Mesendoderm (in vitro differentiated cells): ENCODE results near the gene BORCS5. TPM values are rescaled to one million over a fixed set of nuclear protein-coding genes. Genes with fewer than 3 reads are reported as not detected.
"Not testable (repeated sequence)": the region's sequence is repeated elsewhere in the genome, so short reads cannot be mapped to it uniquely, and the experiment has no call there.

Experiments
- DNase-seq: peaks from one replicate; pipeline ENCODE4 v3.0.0; 2013
- H2AK5ac ChIP-seq: 2 replicates; pipeline ENCODE4 v1.6.1; 2013; ENCODE audit warnings: low read length, inconsistent platforms
- H2BK120ac ChIP-seq: 2 replicates; pipeline ENCODE4 v1.6.1; 2013; ENCODE audit warnings: low read depth, mild to moderate bottlenecking, low read length, moderate library complexity, mixed read lengths
- H2BK15ac ChIP-seq: replicated peaks from 2 replicates; pipeline ENCODE4 v1.6.1; 2013; ENCODE audit warnings: low read depth, mild to moderate bottlenecking, moderate library complexity
- H2BK5ac ChIP-seq: 2 replicates; pipeline ENCODE4 v1.6.1; 2013; ENCODE audit warnings: low read length, inconsistent platforms
- H3K18ac ChIP-seq: 2 replicates; pipeline ENCODE4 v1.6.1; 2013; ENCODE audit warnings: mild to moderate bottlenecking, low read length, mixed read lengths
- H3K23ac ChIP-seq: one replicate; pipeline ENCODE4 v1.6.1; 2013; ENCODE audit warnings: low read length
- H3K27ac ChIP-seq: 2 replicates; pipeline ENCODE4 v1.5.1; 2013; ENCODE audit warnings: low read depth, mild to moderate bottlenecking, inconsistent platforms, low read length, moderate library complexity
- H3K27me3 ChIP-seq: 2 replicates; pipeline ENCODE4 v1.6.1; 2013; ENCODE audit warnings: low read length, control low read depth, mild to moderate bottlenecking, inconsistent platforms; ENCODE audit not compliant: insufficient read depth, poor library complexity
- H3K36me3 ChIP-seq: 2 replicates; pipeline ENCODE4 v1.6.1; 2013; ENCODE audit warnings: low read length, inconsistent platforms; ENCODE audit not compliant: control insufficient read depth, insufficient read depth
- H3K4ac ChIP-seq: one replicate; pipeline ENCODE4 v1.6.1; 2013; ENCODE audit warnings: low read depth, mild to moderate bottlenecking, low read length, moderate library complexity
- H3K4me1 ChIP-seq: 2 replicates; pipeline ENCODE4 v1.6.1; 2013; ENCODE audit warnings: low read depth, low read length, inconsistent platforms; ENCODE audit not compliant: control insufficient read depth
- H3K4me2 ChIP-seq: 2 replicates; pipeline ENCODE4 v1.6.1; 2013; ENCODE audit warnings: low read length
- H3K4me3 ChIP-seq: 2 replicates; pipeline ENCODE4 v1.5.1; 2013; ENCODE audit warnings: mild to moderate bottlenecking, low read length
- H3K56ac ChIP-seq: one replicate; pipeline ENCODE4 v1.6.1; 2013; ENCODE audit warnings: low read length
- H3K79me1 ChIP-seq: 2 replicates; pipeline ENCODE4 v1.6.1; 2013; ENCODE audit warnings: low read length, inconsistent platforms
- H3K79me2 ChIP-seq: 2 replicates; pipeline ENCODE4 v1.6.1; 2013; ENCODE audit warnings: mild to moderate bottlenecking, low read length; ENCODE audit not compliant: control insufficient read depth, insufficient read depth
- H3K9ac ChIP-seq: 2 replicates; pipeline ENCODE4 v1.6.1; 2013; ENCODE audit warnings: low read length, inconsistent platforms
- H4K5ac ChIP-seq: one replicate; pipeline ENCODE4 v1.6.1; 2013; ENCODE audit warnings: low read length
- H4K8ac ChIP-seq: one replicate; pipeline ENCODE4 v1.6.1; 2013; ENCODE audit warnings: low read depth, mild to moderate bottlenecking, control low read depth, low read length, moderate library complexity
- WGBS: extraction: QIAGEN DNeasy Blood & Tissue Kit; methylation state at CpG from one replicate; pipeline ENCODE4 v1.1.7; 2013; ENCODE audit warnings: low lambda C conversion rate, missing lambda C conversion rate; ENCODE audit not compliant: insufficient coverage; ENCODE audit errors: extremely low coverage; 5-methylcytosine and 5-hydroxymethylcytosine counted together
- polyA plus RNA-seq, 2 experiments: library from polyadenylated mRNA; stranded (reverse); fragments of 200-250 nt; gene quantifications; one replicate each; pipeline ENCODE4 v1.2.3, GENCODE V29; 2013

BORCS5 gene
- 6.3 TPM for polyA plus RNA-seq (2013, experiment 1 of 2)
- 6.2 TPM for polyA plus RNA-seq (2013, experiment 2 of 2)

- Histone ChIP-seq H3K27me3 (no peaks in the 10 kb centered on the region), H3K18ac (no peak within 1 kb of the TSS), H3K4me3 (peak within 1 kb of the TSS; percentile 88), H2BK5ac (no peak within 1 kb of the TSS), H3K79me2 (no peaks in the 10 kb centered on the region), H3K56ac (peak within 1 kb of the TSS; percentile 95), H3K4ac (no peak within 1 kb of the TSS), H4K5ac (peak within 1 kb of the TSS; percentile 89), H3K9ac (peak within 1 kb of the TSS; percentile 88), H3K36me3 (no peaks in the 10 kb centered on the region), H2AK5ac (no peak within 1 kb of the TSS), H3K27ac (peak within 1 kb of the TSS; percentile 45), H2BK120ac (no peak within 1 kb of the TSS), H3K4me1 (peaks cover 2% of the 10 kb centered on the region), H3K79me1 (no peaks in the 10 kb centered on the region), H3K23ac (peak within 1 kb of the TSS; percentile 81), H4K8ac (no peak within 1 kb of the TSS), H3K4me2 (peak within 1 kb of the TSS; percentile 41), H2BK15ac (no peak within 1 kb of the TSS)
- no CpG with 5 or more reads among the region's 72 CpGs for WGBS
- peak; percentile 98 for DNase-seq
Observed at GRCh38 chr12:12356896-12357718, at the start of gene BORCS5. Gene BORCS5 (plus strand): TSS chr12:12357078. CDS start chr12:12357452, 374 bp downstream.

- not testable (repeated sequence) for H2BK120ac ChIP-seq, H4K8ac ChIP-seq
- no CpG with 5 or more reads among the region's 10 CpGs for WGBS
Observed at GRCh38 chr12:12310695-12311094, 46.2 kb upstream of the BORCS5 start.

GRCh38 chr12:12315838-12316237, 41.0 kb upstream of the BORCS5 start:
- no peak overlapping the region for H3K23ac ChIP-seq
- peak; percentile 50 for DNase-seq
- H3K27ac ChIP-seq, result no peak overlapping the region
- H4K8ac ChIP-seq, result no peak overlapping the region
- no peaks in the 10 kb centered on the region for H3K36me3 ChIP-seq
- no peak overlapping the region for H3K4me2 ChIP-seq
- no peak overlapping the region for H3K18ac ChIP-seq
- H3K4me1 ChIP-seq, result no peaks in the 10 kb centered on the region
- H2BK15ac ChIP-seq, result no peak overlapping the region
- H3K9ac ChIP-seq, result no peak overlapping the region
- H4K5ac ChIP-seq, result no peak overlapping the region
- no peak overlapping the region for H3K4ac ChIP-seq
- H3K27me3 ChIP-seq, result no peaks in the 10 kb centered on the region
- H3K79me1 ChIP-seq, result no peaks in the 10 kb centered on the region
- H3K4me3 ChIP-seq, result no peak overlapping the region
- no peak overlapping the region for H3K56ac ChIP-seq
- no peaks in the 10 kb centered on the region for H3K79me2 ChIP-seq
- H2BK120ac ChIP-seq, result no peak overlapping the region
- H2BK5ac ChIP-seq, result no peak overlapping the region
- no peak overlapping the region for H2AK5ac ChIP-seq

More at GRCh38 chr12:12310695-12311094, 46.2 kb upstream of the BORCS5 start:
- not testable (repeated sequence) for H3K23ac ChIP-seq, H2AK5ac ChIP-seq, H2BK15ac ChIP-seq, H3K4ac ChIP-seq, H3K56ac ChIP-seq, H3K79me1 ChIP-seq, H3K79me2 ChIP-seq, H3K27ac ChIP-seq, H3K18ac ChIP-seq, H2BK5ac ChIP-seq, H3K4me3 ChIP-seq, H3K4me2 ChIP-seq, DNase-seq, H3K4me1 ChIP-seq, H4K5ac ChIP-seq, H3K36me3 ChIP-seq, H3K9ac ChIP-seq, H3K27me3 ChIP-seq

- H3K36me3 ChIP-seq, result no peaks in the 10 kb centered on the region
- H3K9ac ChIP-seq, result no peak overlapping the region
- peak; percentile 32 for DNase-seq
- H3K27me3 ChIP-seq, result no peaks in the 10 kb centered on the region
- H3K79me2 ChIP-seq, result no peaks in the 10 kb centered on the region
- no peak overlapping the region for H3K4me2 ChIP-seq
- WGBS, result no CpG with 5 or more reads among the region's 9 CpGs
- H3K4me1 ChIP-seq, result no peaks in the 10 kb centered on the region
- no peak overlapping the region for H2BK5ac ChIP-seq
- H2BK120ac ChIP-seq, result no peak overlapping the region
- H3K4me3 ChIP-seq, result no peak overlapping the region
- no peaks in the 10 kb centered on the region for H3K79me1 ChIP-seq
- H3K27ac ChIP-seq, result no peak overlapping the region
- no peak overlapping the region for H3K4ac ChIP-seq
- no peak overlapping the region for H3K23ac ChIP-seq
- no peak overlapping the region for H3K56ac ChIP-seq
- no peak overlapping the region for H4K5ac ChIP-seq
- no peak overlapping the region for H2BK15ac ChIP-seq
- H3K18ac ChIP-seq, result no peak overlapping the region
- H4K8ac ChIP-seq, result no peak overlapping the region
- H2AK5ac ChIP-seq, result no peak overlapping the region
Observed at GRCh38 chr12:12319451-12320183, 37.3 kb upstream of the BORCS5 start.

- no peak overlapping the region for H4K5ac ChIP-seq
- H3K23ac ChIP-seq, result no peak overlapping the region
- no peak overlapping the region for H2BK120ac ChIP-seq
- H2BK15ac ChIP-seq, result no peak overlapping the region
- H3K36me3 ChIP-seq, result no peaks in the 10 kb centered on the region
- H3K56ac ChIP-seq, result no peak overlapping the region
- DNase-seq, result no peak
- no peak overlapping the region for H3K18ac ChIP-seq
- H3K4me1 ChIP-seq, result no peaks in the 10 kb centered on the region
- H3K9ac ChIP-seq, result no peak overlapping the region
- no peaks in the 10 kb centered on the region for H3K79me2 ChIP-seq
- no peak overlapping the region for H2BK5ac ChIP-seq
- no peak overlapping the region for H3K4me3 ChIP-seq
- no peak overlapping the region for H4K8ac ChIP-seq
- WGBS, result 100% methylated on average over 1 of the region's 4 CpGs
- no peak overlapping the region for H3K4me2 ChIP-seq
- H3K27ac ChIP-seq, result no peak overlapping the region
- H2AK5ac ChIP-seq, result no peak overlapping the region
- no peaks in the 10 kb centered on the region for H3K79me1 ChIP-seq
- no peak overlapping the region for H3K4ac ChIP-seq
- no peaks in the 10 kb centered on the region for H3K27me3 ChIP-seq
Observed at GRCh38 chr12:12323118-12323517, 33.8 kb upstream of the BORCS5 start.
